ENCODE data around the gene NCF1.
"Not testable (repeated sequence)": the region's sequence is repeated elsewhere in the genome, so short reads cannot be mapped to it uniquely, and the experiment has no call there.

Gene NCF1

DNA sequence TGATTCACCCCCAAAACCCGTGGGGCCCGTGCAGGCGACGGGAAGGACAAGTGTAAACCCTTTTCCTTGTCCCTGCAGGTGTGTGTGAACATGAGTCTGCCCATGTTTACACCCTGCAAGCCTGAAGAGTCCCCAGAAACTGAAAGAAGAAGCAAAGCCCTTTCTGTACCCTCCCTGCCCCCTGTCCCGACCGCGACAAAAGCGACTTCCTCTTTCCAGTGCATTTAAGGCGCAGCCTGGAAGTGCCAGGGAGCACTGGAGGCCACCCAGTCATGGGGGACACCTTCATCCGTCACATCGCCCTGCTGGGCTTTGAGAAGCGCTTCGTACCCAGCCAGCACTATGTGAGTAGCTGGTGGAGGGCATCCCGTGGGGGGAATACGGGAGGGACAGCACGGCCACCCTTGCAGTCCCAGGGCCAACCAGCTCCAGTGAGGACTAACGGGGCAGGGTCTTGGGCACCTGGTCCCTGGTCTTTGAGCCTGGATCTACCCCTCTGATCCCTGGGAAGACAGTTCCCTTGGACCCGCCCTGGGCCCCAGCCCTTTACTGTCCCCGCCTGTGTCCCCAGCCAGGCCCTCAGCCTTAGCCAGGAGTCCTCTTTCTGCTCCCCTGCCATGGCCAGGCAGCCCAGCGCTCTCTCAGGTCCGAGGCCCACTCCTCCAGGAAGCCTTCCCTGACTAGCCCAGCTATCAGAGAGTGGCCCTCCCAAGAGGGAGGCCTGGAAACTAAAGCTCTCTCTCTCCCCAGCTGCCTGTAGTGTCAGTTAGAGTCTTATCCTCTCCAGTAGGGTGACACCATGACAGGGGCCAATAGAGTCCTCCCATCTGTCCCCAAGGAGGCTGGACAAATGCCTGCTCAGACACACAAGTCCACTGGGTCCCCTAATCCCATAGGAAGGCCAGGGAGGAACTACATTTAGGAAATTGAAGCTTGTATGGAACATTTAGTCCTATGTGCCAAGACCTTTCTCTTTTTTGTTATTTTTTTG is at the start of gene NCF1:
TSS of gene NCF1 (plus strand) at position 252 of the 991 bp plus-strand sequence. CDS start at position 273, 21 bp downstream.
- DNase-seq = not testable (repeated sequence)

GRCh38 chr7:74725840-74726239 is 48.0 kb upstream of the NCF1 start:
- DNase-seq = no peak

DNA sequence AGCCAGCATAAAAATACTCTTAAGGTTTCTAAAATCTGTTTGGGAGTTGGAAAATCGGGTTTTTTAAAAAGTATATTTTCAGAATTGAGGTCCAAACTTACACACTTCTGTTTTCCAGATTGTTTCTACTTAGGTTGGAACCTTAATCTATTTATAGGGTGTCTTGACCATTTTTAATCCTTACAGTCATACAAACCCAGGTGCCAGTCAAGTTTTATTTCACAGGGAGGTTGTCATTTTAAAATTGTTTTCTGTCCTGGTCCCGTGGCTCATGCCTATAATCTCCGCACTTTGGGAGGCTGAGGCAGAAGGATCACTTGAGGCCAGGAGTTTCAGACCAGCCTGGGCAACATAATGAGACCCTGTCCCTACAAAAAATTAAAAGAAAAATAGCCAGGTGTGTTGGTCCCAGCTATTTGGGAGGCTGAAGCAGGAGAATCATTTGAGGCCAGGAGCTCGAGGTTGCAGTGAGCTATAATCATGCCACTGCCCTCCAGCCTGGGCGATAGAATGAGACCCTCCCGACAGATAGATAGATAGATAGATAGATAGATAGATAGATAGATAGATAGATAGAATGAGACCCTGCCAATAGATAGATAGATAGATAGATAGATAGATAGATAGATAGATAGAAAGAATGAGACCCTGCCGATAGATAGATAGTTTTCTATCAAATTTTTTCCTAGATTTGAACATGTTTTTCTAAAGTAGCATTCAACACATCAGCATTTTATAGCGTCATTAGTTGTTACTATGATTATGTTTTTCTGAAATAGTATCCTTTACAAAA is 47.3 kb upstream of the NCF1 start:
- no peak for DNase-seq

DNA sequence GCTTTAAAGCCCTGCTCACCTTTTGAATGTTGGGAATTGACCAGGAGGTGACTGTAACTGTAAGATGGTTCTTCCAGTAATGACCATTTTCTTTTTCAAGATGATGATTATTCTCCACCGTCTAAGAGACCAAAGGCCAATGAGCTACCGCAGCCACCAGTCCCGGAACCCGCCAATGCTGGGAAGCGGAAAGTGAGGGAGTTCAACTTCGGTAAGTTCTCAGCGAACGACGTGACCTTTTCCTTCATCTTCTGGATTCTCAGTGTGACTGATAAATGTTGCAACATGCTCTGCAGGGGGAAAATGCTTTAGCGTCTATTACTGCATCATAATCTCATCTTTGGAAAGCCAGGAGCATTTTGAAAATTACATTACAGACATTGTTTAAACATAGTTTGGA is 45.1 kb upstream of the NCF1 start:
- not testable (repeated sequence) for DNase-seq

DNA sequence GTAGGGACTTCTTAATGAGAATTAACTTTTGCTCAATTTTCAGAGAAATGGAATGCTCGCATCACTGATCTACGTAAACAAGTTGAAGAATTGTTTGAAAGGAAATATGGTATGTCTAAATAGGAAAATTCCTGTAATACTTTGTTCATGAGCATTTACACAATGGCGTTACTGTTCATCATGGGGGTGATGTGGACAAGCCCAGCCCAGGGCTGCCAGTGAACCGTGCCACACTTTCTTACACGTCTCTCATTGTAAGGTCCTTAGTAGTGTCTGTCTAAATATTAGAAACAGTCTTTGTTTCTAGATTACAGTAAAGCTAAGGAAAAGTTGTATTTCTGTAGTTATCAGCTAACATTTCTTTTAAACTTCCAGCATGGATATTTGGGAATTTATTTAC is 43.6 kb upstream of the NCF1 start:
- not testable (repeated sequence) for DNase-seq

GRCh38 chr7:74739974-74740703 is 33.7 kb upstream of the NCF1 start:
- DNase-seq = not testable (repeated sequence)

DNA sequence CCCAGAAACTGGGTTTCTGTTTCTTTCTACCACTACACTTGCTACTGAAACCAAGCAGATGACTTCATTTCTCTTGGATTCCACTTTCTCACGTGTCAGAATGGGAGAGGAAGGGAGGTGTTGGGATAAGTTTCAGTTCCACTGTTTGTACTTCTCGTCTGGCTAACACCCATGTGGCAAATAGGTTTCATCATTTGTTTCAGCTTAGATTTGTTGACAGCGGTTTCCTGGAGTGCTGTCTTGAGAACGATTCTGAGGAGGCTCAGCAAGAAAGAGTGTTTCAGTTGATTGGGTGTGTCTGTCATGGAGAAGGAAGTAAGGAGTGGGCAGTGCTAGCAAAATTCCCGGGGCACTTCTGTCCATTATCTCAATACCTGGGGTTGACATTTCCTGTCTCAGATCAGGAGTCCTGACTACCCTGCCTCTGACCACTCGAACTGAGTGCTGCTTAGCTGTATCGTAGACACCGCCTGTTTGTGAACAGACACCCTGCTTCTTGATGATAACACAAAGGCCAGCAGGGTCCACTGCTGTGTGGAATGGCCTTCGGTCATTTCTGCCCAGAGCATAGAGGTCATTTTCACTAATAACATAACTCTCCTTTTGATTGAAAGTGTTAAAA is 29.8 kb upstream of the NCF1 start:
- not testable (repeated sequence) for DNase-seq

DNA sequence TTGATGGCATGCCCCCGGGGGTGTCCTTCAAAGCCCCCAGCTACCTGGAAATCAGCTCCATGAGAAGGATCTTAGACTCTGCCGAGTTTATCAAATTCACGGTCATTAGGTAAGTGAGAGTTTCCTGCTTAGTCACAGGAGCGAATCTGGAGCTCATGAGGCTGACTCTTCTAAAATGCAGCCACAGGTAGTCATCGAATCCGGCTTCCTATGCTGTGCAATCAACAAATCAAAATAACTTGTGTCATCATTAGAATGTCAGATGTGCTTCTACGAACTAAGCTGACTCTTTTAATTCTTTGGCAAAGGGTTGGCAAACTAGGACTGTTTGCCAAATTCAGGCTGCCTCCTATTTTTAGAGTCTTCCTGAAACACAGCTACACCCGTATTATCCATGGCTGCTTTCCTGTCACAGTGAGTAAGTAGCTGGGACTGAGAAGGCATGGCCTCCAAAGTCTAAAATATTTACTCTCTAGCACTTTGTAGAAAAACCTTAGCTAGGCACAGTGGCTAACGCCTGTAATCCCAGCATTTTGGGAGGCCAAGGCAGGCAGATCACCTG is 19.8 kb upstream of the NCF1 start:
- DNase-seq = not testable (repeated sequence)

DNA sequence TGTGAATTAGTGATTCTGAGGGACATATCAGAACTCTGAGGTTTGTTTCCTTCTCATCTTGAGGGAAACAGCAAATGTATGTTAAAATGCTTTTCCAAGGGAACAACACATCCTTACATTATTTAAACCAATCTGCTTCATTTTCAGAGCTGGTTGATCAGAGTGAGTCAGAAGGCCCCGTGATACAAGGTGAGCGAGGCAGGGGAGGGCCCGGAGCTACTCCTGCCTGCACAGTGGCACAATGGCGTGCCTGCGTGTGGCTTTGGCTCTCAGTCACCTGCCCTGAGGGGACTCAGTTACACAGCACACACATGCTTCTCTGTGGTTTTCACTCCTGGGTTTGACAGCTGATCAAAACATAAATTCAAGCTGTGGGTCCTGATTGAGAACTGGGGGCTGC is 17.1 kb upstream of the NCF1 start:
- DNase-seq = not testable (repeated sequence)

DNA sequence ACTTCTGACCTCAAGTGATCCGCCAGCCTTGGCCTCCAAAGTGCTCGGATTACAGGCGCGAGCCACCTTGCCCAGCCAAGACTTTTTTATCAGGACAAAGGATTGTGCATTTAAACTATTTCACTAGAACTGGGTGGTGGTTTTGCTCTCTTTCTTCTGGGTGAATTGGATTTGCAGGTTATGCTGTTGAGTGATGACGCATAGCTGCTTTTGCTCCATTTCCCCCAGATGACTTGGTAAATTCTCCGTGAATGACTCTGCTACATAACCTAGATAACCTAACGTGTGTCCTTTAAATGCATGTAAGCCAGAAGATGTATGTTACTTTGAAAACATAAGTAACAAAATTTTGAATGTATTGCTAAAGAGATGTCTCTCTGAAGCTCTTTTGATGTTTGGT is 15.5 kb upstream of the NCF1 start:
- DNase-seq = not testable (repeated sequence)

- not testable (repeated sequence) for DNase-seq
These were observed 14.8 kb upstream of the NCF1 start for GRCh38 chr7:74758982-74759381.

GRCh38 chr7:74765205-74765918 is 8.4 kb upstream of the NCF1 start:
- not testable (repeated sequence) for DNase-seq

GRCh38 chr7:74766509-74766908 is 7.3 kb upstream of the NCF1 start:
- DNase-seq = not testable (repeated sequence)

DNA sequence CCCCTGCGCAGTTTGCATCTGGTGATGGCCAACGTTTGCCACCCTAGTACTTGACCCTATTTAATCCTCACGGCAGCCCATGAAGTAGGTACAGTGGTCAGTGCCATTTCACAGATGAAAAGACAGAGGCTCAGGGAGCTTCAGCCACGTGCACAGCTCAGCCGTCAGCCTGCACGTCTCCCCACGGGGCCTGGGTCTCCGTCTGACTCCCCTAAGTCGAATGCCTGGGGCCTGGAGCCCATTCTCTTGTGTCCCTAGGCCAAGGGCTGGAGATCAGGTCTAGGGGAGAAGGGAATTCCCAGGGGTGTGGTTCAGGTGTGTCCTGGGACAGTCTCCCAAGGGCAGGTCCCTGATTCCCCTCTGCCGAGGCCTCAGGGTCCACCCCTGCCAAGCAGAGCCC is 6.8 kb upstream of the NCF1 start:
- DNase-seq = not testable (repeated sequence)

GRCh38 chr7:74770062-74770461 is 3.7 kb upstream of the NCF1 start:
- not testable (repeated sequence) for DNase-seq

DNA sequence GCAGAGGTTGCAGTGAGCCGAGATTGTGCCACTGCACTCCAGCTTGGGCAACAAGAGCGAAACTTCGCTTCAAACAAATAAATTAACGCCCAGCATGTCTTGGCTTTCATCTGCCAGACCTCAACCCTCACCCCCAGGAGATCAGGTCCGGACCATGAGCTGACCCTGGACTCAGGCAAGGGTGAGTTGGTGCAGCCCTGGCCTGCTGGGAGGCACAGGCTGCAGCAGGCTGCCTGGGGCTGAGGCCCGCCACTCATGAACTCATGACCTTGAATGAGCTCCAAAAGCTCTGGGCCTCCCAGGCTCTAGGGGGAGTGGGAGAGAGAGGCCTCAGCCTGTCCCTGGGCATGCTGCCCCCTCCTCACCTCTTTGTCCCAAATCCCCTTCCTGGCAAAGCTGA is 1.7 kb upstream of the NCF1 start:
- not testable (repeated sequence) for DNase-seq

DNA sequence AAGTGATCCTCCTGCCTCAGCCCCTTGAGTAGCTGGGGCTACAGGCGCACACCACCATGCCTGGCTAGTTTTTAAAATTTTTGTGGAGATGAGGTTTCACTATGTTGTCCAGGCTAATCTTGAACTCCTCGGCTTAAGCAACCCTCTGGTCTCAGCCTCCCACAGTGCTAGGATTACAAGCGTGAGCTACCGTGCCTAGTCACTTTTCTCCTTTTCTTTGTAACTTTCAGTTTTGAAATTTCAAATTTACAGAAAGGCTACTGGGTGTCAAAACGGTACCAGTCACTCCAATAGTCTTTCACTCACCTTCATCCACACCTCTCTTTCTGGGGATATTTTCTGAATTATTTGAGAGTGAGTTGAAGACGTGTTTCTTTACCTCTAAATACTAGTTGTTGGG is 1.3 kb downstream of the NCF1 start:
- not testable (repeated sequence) for DNase-seq

DNA sequence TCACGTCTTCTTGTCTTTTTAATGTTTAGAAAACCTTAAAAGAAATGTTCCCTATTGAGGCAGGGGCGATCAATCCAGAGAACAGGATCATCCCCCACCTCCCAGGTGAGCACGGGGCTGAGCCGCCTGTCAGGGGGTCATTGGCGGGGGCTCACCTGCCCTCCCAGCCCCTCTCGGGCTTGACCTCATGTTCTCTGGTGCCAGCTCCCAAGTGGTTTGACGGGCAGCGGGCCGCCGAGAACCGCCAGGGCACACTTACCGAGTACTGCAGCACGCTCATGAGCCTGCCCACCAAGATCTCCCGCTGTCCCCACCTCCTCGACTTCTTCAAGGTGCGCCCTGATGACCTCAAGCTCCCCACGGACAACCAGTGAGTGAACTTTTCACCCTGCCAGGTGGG is 5.2 kb downstream of the NCF1 start:
- not testable (repeated sequence) for DNase-seq

DNA sequence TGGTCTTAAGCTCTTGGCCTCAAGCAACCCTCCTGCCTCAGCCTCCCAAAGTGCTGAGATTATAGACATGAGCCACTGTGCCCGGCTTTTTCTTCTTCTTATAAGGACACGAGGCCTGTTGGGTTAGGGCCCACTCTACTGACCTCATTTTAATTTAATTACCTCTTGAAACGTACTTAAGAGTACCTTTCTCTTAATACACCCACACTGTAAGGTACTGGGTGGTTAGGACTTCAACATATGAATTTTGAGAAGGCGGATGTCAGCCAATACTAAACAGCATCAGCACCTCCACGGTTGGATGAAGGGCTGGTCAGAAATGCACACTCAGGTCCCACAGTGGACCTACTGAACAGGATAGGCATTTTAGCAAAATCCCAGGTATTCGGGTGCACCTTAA is 7.9 kb downstream of the NCF1 start:
- DNase-seq = not testable (repeated sequence)

DNA sequence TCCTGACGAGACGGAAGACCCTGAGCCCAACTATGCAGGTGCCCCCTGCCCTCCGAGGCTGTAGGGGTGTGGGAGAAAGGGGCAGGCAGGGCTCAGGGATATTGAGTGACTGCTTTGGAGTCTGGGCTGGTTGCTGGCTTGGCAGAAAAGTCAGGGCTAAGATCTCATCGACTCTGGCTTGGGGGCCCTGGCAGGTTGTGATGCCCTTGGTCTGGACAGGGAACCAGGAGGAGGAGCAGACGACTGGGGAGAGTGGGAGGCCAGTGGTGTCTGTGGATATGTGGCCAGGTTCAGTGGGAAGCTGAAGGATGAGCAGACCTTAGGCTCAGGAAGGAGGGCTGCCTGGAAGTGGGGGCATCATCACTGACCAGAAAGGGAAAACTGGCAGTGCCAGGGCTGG is 9.8 kb downstream of the NCF1 start:
- DNase-seq = not testable (repeated sequence)
